Measurements from ENCODE around the gene ALG12.

GRCh38 chr22:49867303-49868265, 50.7 kb downstream of the ALG12 start:
- TF ChIP-seq, protein P1, sequence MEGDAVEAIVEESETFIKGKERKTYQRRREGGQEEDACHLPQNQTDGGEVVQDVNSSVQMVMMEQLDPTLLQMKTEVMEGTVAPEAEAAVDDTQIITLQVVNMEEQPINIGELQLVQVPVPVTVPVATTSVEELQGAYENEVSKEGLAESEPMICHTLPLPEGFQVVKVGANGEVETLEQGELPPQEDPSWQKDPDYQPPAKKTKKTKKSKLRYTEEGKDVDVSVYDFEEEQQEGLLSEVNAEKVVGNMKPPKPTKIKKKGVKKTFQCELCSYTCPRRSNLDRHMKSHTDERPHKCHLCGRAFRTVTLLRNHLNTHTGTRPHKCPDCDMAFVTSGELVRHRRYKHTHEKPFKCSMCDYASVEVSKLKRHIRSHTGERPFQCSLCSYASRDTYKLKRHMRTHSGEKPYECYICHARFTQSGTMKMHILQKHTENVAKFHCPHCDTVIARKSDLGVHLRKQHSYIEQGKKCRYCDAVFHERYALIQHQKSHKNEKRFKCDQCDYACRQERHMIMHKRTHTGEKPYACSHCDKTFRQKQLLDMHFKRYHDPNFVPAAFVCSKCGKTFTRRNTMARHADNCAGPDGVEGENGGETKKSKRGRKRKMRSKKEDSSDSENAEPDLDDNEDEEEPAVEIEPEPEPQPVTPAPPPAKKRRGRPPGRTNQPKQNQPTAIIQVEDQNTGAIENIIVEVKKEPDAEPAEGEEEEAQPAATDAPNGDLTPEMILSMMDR (conservative IDR thresholded peaks at IDR 0.05 in 1 of 2, IDR thresholded peaks at IDR 0.05 in 1 of 2; ENCODE audit: extremely low read depth in 1 of 2, insufficient read depth in 1 of 2, low read depth in 1 of 2, low read length in 2 of 2), result no peak
- TF ChIP-seq EZH2 (IDR thresholded peaks at IDR 0.05; ENCODE audit: borderline replicate concordance, low read length), result no peak
